Breast epithelium (tissue), 3 donors: ENCODE measurements around the gene PKIG.

Experiments used
- POLR2A ChIP-seq: fragments of 450-650 bp; IDR thresholded peaks from one replicate; pipeline ENCODE4 v1.6.1; 2016; ENCODE audit warnings: antibody characterized with exemption, mild to moderate bottlenecking, moderate library complexity
- POLR2AphosphoS5 ChIP-seq, 3 donors: sonication (generic); formaldehyde crosslinking; IDR thresholded peaks; one replicate each; pipeline ENCODE4 v1.6.1; 2017; ENCODE audit warnings: antibody characterized with exemption in 3 of 3
- TF ChIP-seq, protein P1 (sequence below), 3 donors: fragments of 450-650 bp; IDR thresholded peaks; one replicate each; pipeline ENCODE4 v1.5.1; 2016 to 2017; ENCODE audit warnings: antibody characterized with exemption in 3 of 3, mild to moderate bottlenecking in 3 of 3, moderate library complexity in 3 of 3

DNA sequence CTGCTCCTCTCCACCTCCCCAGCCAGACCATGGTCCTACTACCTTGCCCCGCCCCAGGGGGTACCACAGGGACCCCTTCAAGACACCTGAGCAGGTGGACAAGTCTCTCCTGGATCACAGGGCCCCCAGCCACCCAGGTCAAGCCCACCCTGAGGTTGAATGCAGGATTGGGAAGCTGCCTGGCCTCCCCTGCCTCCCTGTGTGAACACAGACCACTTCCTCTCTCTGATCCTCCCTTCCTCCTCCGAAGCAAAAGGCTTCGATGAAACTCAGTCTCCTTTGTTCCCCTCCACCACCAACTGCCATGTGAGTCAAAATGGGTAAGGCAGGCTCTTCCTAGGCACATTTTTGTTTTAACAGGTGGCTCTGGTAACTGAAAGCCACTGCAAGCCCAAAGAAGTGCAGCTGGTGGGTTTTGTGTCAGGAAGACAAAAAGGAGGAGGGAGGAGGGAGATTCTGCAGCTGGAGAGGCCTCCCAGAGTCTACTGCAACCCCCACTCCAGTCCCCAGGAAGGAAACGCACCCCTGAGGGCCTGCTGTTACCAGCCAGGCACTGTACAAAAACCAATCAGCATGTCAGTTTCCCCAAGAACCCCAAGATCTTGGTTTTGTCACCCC is 63.8 kb downstream of the PKIG start:
- TF ChIP-seq, protein P1, sequence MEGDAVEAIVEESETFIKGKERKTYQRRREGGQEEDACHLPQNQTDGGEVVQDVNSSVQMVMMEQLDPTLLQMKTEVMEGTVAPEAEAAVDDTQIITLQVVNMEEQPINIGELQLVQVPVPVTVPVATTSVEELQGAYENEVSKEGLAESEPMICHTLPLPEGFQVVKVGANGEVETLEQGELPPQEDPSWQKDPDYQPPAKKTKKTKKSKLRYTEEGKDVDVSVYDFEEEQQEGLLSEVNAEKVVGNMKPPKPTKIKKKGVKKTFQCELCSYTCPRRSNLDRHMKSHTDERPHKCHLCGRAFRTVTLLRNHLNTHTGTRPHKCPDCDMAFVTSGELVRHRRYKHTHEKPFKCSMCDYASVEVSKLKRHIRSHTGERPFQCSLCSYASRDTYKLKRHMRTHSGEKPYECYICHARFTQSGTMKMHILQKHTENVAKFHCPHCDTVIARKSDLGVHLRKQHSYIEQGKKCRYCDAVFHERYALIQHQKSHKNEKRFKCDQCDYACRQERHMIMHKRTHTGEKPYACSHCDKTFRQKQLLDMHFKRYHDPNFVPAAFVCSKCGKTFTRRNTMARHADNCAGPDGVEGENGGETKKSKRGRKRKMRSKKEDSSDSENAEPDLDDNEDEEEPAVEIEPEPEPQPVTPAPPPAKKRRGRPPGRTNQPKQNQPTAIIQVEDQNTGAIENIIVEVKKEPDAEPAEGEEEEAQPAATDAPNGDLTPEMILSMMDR (IDR thresholded peaks at IDR 0.05) = no peak
- TF ChIP-seq POLR2AphosphoS5 (IDR thresholded peaks at IDR 0.05) (no peak), POLR2A (no peak)
